SJSA1 (cell line): ENCODE data around the gene DUSP3. TPM values are rescaled to one million over a fixed set of nuclear protein-coding genes. Genes with fewer than 3 reads are reported as not detected.

Source experiments
- DNase-seq, 2 experiments: peaks; one replicate each; pipeline ENCODE4 v3.0.0-alpha.2; 2015 to 2020; ENCODE audit warnings: low spot score in 2 of 2, low read depth in 1 of 2
- H3K27ac ChIP-seq: fragments of 250-450 bp; sonication (Bioruptor Pico); 2 replicates; pipeline ENCODE4 v1.5.1; 2020; ENCODE audit warnings: mild to moderate bottlenecking, moderate library complexity
- H3K27me3 ChIP-seq: fragments of 250-450 bp; sonication (Bioruptor Pico); replicated peaks from 2 replicates; pipeline ENCODE4 v1.5.1; 2020; ENCODE audit warnings: mild to moderate bottlenecking, moderate library complexity
- H3K36me3 ChIP-seq: fragments of 250-450 bp; sonication (Bioruptor Pico); 2 replicates; pipeline ENCODE4 v1.5.1; 2020; ENCODE audit warnings: mild to moderate bottlenecking
- H3K4me1 ChIP-seq: fragments of 250-450 bp; sonication (Bioruptor Pico); replicated peaks from 2 replicates; pipeline ENCODE4 v1.6.1; 2021; ENCODE audit warnings: mild to moderate bottlenecking
- H3K4me3 ChIP-seq: fragments of 250-450 bp; sonication (Bioruptor Pico); 2 replicates; pipeline ENCODE4 v1.5.1; 2020; ENCODE audit warnings: mild to moderate bottlenecking
- H3K9me3 ChIP-seq: fragments of 250-450 bp; sonication (Bioruptor Pico); replicated peaks from 2 replicates; pipeline ENCODE4 v1.5.1; 2020; ENCODE audit warnings: mild to moderate bottlenecking
- total RNA-seq: library from RNA; depleted of rRNA; stranded (reverse); fragments of >200 nt; shearing (Covaris generic); gene quantifications from 2 replicates; pipeline ENCODE4 v1.2.3, GENCODE V29; 2014; rRNA removed

The DUSP3 gene
- 39.7 and 55.1 TPM in 2 replicates for total RNA-seq

DNA sequence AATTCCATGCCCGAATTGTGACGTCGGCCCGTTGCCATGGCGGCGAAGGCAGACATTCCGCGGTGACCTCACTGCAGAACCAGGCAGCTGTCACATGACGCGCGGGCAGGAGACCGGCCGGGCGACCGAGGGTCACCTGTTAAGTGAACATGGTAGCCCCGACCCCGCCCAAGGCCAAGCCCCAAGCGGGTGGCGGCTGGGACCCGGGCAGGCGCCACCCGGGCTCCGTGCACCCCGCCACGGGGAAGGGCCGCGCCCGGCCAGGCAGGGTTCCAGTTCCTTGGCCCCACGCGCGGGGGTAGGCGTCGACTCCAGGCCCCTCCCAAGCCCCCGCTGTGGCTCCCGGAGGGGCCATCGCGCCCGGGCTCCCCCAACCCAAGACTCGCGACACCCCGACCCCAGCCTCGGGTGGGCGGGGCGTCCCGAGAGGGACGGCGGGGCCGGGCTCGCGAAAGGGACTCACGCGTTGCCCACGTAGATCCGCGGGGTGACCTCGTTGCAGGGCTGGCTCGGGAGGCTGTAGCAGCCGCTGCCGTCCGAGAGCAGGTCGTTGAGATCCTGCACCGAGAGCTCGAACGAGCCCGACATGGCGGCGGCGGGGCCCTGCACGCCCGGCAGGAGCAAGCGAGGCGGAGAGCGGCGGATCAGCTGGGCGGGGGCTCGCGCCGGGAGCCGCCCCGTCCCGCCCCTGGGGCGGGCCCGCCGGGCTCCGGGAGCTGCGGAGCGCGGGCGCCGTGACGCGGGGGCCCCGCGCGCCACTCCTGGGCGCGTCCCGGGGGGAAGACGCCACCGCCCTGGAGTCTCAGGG lies at the start of gene DUSP3:
Gene DUSP3 (minus strand): TSS at position 641 of the 808 bp plus-strand sequence. CDS start 53 bp downstream, at position 588.
- DNase-seq = peak; percentile 91 to 97
- Histone ChIP-seq H3K36me3 (peaks cover 46% of the 10 kb centered on the region), H3K4me3 (peak within 1 kb of the TSS; percentile 83), H3K9me3 (no peaks in the 10 kb centered on the region), H3K27me3 (no peaks in the 10 kb centered on the region), H3K27ac (peak within 1 kb of the TSS; percentile 97), H3K4me1 (peaks cover 25% of the 10 kb centered on the region)

DNA sequence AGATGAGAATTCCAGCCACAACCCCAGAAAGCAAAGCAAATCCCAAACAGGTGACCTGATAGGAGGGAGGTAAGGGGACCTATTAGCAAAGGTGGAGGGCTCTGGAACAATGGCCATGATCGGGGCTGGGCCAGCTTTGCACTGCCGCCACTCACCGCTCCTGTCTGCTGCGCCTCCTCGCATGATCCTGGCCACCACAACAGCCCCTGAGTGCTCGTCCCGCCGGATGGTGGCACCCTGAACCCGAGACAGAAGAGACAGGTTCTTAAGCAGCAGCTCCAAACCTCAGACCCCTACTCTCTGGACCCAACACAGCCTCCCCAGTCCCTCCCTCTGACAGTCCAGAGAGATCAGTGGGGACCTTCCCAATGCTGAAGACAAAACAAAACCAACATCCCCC lies 48.8 kb upstream of the DUSP3 start:
- Histone ChIP-seq H3K27me3 (no peaks in the 10 kb centered on the region), H3K9me3 (no peaks in the 10 kb centered on the region), H3K4me1 (peaks cover 3% of the 10 kb centered on the region), H3K27ac (no peak overlapping the region), H3K4me3 (no peak overlapping the region), H3K36me3 (peaks cover 53% of the 10 kb centered on the region)
- DNase-seq = no peak

DNA sequence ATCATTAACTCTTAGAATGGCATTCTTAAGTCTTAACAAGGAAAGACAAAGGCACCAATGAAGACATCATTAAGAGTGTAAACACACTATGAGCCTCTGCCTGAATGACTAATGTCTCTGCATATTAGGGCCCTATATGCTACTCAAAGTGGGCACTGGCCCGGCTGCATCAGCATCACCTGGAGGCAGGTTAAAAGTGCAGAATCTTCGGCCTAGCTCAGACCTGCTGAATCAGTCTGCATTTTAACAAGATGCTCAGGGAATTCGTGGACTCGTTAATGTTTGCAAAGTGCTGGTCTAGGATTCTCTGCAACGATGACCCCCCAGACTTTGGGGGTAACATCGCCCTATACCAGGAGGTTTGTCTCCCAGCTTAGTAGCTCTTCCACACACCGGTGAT lies 47.4 kb upstream of the DUSP3 start:
- Histone ChIP-seq H3K4me3 (no peak overlapping the region), H3K27ac (no peak overlapping the region), H3K4me1 (no peaks in the 10 kb centered on the region), H3K36me3 (peaks cover 46% of the 10 kb centered on the region), H3K9me3 (no peaks in the 10 kb centered on the region), H3K27me3 (no peaks in the 10 kb centered on the region)
- no peak for DNase-seq

DNA sequence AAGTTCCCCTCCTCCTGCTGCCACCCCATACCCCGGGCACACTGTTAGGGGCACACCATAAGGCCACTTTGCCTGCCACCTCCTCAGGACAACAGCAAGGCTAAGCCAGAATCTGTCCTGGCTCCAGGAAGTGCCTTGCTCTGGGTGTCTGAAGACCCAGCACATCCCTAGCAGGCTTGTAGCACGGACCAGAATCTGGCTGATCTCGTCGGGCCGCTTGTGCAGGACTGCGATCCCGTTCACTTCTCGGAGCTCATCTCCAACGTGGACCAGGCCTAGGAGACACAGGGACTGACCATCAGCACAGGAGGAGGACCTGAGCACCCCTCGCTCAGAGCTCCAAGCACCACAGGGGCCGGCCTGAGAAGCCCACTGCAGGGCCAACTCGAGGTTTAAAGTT lies 46.8 kb upstream of the DUSP3 start:
- no peaks in the 10 kb centered on the region for H3K4me1 ChIP-seq
- H3K27ac ChIP-seq = no peak overlapping the region
- no peaks in the 10 kb centered on the region for H3K27me3 ChIP-seq
- no peaks in the 10 kb centered on the region for H3K9me3 ChIP-seq
- H3K4me3 ChIP-seq = no peak overlapping the region
- H3K36me3 ChIP-seq = peaks cover 45% of the 10 kb centered on the region
- DNase-seq = no peak

DNA sequence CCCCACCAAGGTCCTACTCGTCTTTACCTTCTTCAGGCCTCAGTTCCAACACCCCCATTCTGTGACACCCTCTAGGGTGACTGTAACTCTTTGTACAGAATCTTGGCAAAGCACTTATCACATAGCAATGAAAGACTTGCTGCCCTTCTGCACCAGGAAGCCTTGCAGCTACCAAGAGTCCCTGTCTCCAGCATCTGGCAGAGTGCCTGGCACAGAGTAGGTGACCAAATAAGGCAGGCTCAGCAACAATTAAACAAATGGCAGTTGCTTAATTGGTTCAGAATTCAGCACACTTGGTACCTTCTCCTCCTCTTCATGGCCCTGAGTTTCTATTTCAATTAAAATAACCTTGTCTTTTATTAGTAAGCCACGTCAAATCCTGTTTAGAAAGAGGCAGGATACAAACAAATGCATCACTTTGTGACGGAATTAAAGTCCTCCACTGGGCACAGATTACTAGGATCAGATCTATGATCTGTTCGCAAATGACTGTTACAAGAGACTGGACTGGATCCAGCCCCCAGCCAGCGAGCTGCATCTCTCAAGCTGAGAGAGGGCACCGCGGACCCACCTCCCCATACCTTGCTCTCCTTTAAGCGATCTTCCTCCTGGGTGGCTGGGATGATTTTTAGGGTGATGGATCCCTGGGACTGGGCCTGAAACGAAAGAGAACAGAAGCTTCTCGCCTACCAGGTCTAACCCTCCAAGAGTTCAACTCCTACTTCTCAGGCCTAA lies 44.7 kb upstream of the DUSP3 start:
- Histone ChIP-seq H3K4me1 (no peaks in the 10 kb centered on the region), H3K9me3 (no peaks in the 10 kb centered on the region), H3K36me3 (peaks cover 40% of the 10 kb centered on the region), H3K27ac (no peak overlapping the region), H3K4me3 (no peak overlapping the region), H3K27me3 (no peaks in the 10 kb centered on the region)
- no peak for DNase-seq

DNA sequence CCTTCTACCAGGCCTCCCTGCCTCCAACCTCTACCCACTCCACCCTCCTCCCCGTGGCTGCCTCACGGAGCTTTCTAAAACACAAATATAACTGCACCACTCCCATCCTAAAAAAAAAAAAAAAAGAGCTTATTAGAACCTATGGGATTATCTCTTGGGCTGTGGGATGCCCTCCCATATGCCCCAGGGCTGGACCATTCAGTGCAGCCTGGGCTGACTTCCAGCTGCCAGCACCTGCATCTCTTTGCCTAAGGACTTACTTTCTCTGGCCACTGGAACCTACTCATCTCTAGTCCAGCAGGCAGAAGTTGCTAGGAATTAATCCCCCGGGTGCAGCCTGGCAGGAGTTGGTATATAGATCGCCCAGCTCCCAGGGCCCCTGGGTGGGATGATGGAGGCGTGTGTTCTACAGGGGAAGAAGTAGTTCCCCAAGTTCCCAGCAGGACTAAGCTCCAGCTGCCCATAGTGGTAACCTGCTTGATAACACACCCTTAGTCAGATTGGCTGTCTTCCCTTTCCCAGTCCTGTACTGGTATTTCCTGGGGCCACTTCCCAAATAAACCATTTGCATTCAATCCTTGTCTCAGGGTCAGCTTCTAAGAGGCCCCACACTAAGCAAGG lies 43.9 kb upstream of the DUSP3 start:
- Histone ChIP-seq H3K4me3 (no peak overlapping the region), H3K36me3 (peaks cover 31% of the 10 kb centered on the region), H3K27me3 (no peaks in the 10 kb centered on the region), H3K4me1 (no peaks in the 10 kb centered on the region), H3K27ac (no peak overlapping the region), H3K9me3 (no peaks in the 10 kb centered on the region)
- DNase-seq = no peak

DNA sequence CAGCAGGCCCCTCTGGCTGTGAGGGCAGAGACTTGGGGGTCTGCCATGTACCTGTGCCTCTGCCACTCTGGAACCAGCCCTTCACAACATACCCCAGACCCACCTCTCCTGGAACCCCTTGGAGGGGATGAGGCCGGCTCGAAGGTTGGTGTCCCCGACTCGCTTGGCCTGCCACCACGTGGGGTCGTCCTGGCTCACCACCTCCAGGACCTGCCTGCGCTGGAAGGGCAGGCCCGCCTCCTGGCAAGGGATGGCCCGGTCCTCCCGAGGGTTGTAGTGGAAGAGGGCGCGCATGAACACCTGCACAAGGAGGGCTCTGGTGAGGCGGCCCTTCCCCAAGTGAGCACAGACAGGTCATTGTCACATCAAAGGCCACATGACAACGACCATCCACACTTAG lies 42.0 kb upstream of the DUSP3 start:
- Histone ChIP-seq H3K27ac (no peak overlapping the region), H3K27me3 (no peaks in the 10 kb centered on the region), H3K4me1 (no peaks in the 10 kb centered on the region), H3K9me3 (no peaks in the 10 kb centered on the region), H3K36me3 (peaks cover 20% of the 10 kb centered on the region), H3K4me3 (no peak overlapping the region)
- no peak for DNase-seq

DNA sequence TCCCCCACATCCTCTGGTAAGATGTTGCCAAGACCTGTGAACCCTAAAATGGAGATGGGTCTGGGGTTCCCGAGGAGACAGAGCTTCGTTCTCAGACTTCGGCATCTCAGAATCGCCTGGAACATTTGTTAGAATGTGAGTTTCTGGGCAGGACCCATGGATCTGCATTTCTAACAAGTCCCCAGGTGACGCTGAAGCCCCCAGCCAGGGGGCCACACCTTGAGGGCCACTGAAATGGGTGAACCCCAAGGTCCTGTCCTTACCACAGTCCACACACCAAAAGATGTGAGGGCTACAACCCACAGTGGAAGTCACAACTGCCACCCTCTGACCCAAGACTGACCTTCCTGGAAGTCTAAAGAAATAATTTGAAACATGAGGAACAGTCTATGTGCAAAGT lies 40.2 kb upstream of the DUSP3 start:
- peaks cover 8% of the 10 kb centered on the region for H3K4me1 ChIP-seq
- peaks cover 21% of the 10 kb centered on the region for H3K36me3 ChIP-seq
- H3K27me3 ChIP-seq = no peaks in the 10 kb centered on the region
- DNase-seq = no peak
- no peak overlapping the region for H3K27ac ChIP-seq
- H3K9me3 ChIP-seq = no peaks in the 10 kb centered on the region
- H3K4me3 ChIP-seq = no peak overlapping the region

DNA sequence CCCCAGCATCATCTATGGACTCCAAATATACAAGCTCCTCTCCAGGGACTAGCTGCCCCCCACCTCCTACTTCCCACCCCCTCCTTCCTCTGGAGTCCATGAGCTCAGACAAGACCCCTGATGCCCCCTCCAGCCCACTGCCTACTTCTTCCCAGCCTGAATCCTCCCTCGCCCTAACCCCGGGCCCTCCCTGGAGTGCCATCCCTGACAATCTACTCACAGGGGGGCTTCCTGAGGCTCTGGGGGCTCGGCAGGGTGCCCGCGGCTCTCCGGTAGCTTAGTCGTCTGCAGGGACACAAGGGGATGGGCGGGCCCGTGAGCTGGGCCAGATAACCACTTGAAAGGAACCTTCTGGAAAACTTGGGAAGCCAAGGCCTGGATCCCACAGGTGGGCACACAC lies 39.0 kb upstream of the DUSP3 start:
- Histone ChIP-seq H3K4me3 (no peak overlapping the region), H3K27me3 (no peaks in the 10 kb centered on the region), H3K9me3 (no peaks in the 10 kb centered on the region), H3K36me3 (peaks cover 28% of the 10 kb centered on the region), H3K4me1 (peaks cover 8% of the 10 kb centered on the region), H3K27ac (no peak overlapping the region)
- DNase-seq = no peak

DNA sequence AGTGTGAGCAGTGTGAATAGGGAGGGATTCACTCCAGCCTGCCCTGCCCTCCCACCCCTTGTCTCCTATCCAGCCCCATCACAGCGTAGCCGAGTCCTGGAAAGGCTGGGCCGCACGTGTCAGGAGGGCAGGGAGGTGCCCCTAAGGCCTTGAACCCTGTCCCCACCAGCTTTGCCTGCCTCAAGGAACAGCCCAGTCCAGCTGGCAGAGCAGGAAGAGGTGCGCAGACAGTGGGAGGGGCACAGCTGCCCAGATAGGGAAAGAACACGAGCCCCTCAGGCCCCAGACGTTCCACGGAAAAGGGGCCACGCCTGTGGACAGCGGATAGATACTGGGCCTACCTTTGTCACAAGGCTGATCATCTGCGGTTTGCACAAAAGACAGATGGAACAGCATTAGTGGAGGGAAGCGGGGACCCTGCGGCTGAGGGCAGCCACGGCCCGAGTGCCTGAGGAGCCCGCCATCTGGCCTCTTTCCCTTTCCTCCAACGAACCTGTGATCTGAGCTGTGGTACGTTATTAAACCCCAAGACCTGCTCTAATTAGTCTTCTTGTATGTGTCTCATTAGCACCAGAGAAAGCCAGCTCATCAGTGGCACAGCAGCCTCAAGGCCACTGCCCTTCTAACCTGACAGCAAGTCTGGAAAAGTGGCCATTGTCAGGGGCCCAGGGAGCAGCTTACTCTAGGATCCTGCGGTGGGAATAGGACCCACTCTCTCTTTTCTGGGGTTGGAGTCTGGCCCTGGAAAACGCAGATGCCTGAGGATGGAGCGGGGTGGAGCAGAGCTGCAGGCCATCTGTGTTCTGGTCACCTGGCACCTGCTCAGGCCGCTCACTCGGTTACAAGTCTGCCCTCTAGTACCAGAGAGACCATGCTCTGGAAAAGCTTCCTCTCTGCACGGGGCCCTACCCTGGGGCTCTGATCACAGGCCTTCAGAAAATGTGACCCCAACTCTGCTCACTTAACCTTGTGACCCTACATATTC lies 37.9 kb upstream of the DUSP3 start:
- Histone ChIP-seq H3K4me1 (peaks cover 8% of the 10 kb centered on the region), H3K27me3 (no peaks in the 10 kb centered on the region), H3K9me3 (no peaks in the 10 kb centered on the region), H3K4me3 (no peak overlapping the region), H3K27ac (no peak overlapping the region), H3K36me3 (peaks cover 29% of the 10 kb centered on the region)
- DNase-seq = no peak

DNA sequence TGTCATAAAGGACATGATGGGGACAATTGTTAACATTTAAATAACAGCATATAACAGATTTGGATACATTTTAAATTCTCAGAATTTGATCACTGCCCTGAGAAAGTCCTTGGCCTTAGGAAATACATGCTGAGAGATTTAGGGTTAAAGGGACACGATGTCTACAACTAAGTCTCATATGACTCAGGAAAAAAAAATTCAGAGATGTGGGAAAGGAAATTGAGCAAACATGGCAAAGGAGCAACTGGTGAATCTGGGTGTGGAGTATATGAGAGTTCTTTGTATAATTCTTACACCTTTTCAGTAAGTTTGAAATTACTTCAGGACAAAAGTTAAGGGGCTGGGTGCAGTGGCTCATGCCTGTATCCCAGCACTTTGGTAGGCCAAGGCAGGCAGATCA lies 35.9 kb upstream of the DUSP3 start:
- no peak overlapping the region for H3K27ac ChIP-seq
- H3K4me3 ChIP-seq = no peak overlapping the region
- no peak for DNase-seq
- H3K4me1 ChIP-seq = peaks cover 8% of the 10 kb centered on the region
- H3K36me3 ChIP-seq = peaks cover 20% of the 10 kb centered on the region
- H3K27me3 ChIP-seq = no peaks in the 10 kb centered on the region
- H3K9me3 ChIP-seq = no peaks in the 10 kb centered on the region

DNA sequence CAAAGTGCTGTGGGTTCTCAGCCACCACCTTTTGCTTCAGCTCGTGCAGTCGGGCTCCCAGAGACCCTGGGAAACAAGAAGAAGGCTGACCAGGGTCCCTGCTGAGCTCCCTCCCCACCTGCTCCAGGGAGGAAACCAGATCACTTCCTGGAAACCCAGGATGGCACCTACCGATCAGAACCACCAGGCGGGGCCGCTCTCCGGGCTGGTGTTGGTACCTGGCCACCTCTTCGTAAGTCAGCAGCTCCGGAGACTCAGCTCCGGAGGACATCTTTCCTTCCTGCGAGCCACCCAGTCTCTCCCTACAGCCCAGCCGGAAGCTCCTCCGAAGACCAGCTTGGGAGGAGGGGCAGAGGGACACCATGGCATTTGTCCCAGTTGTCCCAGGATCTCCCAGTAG lies 35.2 kb upstream of the DUSP3 start:
- no peaks in the 10 kb centered on the region for H3K9me3 ChIP-seq
- DNase-seq = no peak
- peaks cover 15% of the 10 kb centered on the region for H3K36me3 ChIP-seq
- no peak overlapping the region for H3K27ac ChIP-seq
- H3K4me3 ChIP-seq = no peak overlapping the region
- peaks cover 8% of the 10 kb centered on the region for H3K4me1 ChIP-seq
- no peaks in the 10 kb centered on the region for H3K27me3 ChIP-seq

DNA sequence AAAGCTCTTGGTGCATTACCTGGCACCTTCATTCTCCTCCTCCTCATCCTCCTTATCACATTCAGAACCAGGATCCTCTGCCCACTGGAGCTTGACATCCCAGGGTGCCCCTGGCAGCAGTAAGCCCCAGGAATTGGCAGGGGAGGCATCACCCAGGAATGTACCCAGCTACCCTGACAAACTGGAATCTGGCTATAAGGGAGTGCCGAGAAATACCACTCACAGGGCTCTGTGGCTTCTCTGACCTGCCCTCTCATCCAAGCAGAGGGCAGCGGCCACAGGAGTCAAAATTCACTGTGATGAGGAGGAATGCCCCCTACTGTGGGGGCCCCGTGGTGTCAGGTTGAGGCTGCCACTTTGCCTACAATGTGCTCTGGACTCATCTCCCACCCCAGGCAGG lies 34.6 kb upstream of the DUSP3 start:
- Histone ChIP-seq H3K4me3 (no peak overlapping the region), H3K4me1 (peaks cover 8% of the 10 kb centered on the region), H3K36me3 (peaks cover 16% of the 10 kb centered on the region), H3K27me3 (no peaks in the 10 kb centered on the region), H3K27ac (no peak overlapping the region), H3K9me3 (no peaks in the 10 kb centered on the region)
- DNase-seq = no peak
